ENCODE results near the gene HMGCLL1. TPM values are rescaled to one million over a fixed set of nuclear protein-coding genes. Genes with fewer than 3 reads are reported as not detected.
A peak's percentile ranks its signal among the peaks of the same experiment; 100 is the strongest.

Gene HMGCLL1
- polyA plus RNA-seq, 1 of the 3 experiments (the other 2 are of a cell fraction): not detected

DNA sequence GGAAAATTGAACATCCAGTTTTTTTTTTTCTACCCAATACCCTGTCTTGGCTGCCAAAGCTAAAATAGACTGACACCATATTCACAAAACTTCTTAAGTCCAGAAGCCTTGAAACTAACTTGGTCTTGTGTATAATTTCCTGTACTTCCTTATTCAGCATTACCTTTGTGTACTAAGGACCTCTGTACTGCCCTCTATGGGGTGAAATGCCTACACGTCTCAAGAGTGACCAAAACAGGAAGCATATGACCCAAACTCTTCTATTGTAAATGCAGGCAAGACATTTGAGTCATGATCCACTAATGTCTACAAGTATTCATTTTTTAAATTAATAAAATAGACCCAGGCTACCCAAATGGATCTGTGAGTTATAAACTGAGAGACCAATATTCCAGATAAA, 50.4 kb downstream of the HMGCLL1 start:
- H4K20me1 ChIP-seq (ENCODE audit: insufficient read depth): no peaks in the 10 kb centered on the region
- H3K27ac ChIP-seq (ENCODE audit: low read depth in 2 of 2, low read length in 1 of 2): no peak overlapping the region
- H3K4me2 ChIP-seq: no peak overlapping the region
- ChIA-PET CTCF (interaction anchor here (1.0 kb wide), 1 partner anchor 10 kb away, joined by 4 read pairs; no protein-coding TSS in a partner anchor), POLR2A (no interaction called here)
- no peaks in the 10 kb centered on the region for H3K27me3 ChIP-seq (ENCODE audit: insufficient read depth)
- no peaks in the 10 kb centered on the region for H3K4me1 ChIP-seq (ENCODE audit: control insufficient read depth in 1 of 2, insufficient read depth in 2 of 2, low read depth in 1 of 2, low read length in 1 of 2)
- no peaks in the 10 kb centered on the region for H3K9me2 ChIP-seq
- H2AFZ ChIP-seq (ENCODE audit: low read depth): no peak overlapping the region
- H3K36me3 ChIP-seq (replicated peaks in 1 of 2; ENCODE audit: control insufficient read depth in 1 of 2, insufficient read depth in 2 of 2, low read length in 1 of 2): no peaks in the 10 kb centered on the region
- H3K4me3 ChIP-seq (ENCODE audit: low read depth in 2 of 2, low read length in 1 of 2): no peak overlapping the region; a peak in 1 of 4 replicates
- TF ChIP-seq PBX3 (IDR thresholded peaks at IDR 0.05) (no peak), CHD2 (IDR thresholded peaks at IDR 0.05; ENCODE audit: low read length, partially characterized antibody) (no peak), POLR2AphosphoS5 (IDR thresholded peaks at IDR 0.05; ENCODE audit: low read depth, low read length) (no peak), USF1 (IDR thresholded peaks at IDR 0.05; ENCODE audit: borderline replicate concordance, low read depth) (no peak), NRF1 (IDR thresholded peaks at IDR 0.05; ENCODE audit: low read depth, low read length) (no peak)
- TF ChIP-seq, protein P1, sequence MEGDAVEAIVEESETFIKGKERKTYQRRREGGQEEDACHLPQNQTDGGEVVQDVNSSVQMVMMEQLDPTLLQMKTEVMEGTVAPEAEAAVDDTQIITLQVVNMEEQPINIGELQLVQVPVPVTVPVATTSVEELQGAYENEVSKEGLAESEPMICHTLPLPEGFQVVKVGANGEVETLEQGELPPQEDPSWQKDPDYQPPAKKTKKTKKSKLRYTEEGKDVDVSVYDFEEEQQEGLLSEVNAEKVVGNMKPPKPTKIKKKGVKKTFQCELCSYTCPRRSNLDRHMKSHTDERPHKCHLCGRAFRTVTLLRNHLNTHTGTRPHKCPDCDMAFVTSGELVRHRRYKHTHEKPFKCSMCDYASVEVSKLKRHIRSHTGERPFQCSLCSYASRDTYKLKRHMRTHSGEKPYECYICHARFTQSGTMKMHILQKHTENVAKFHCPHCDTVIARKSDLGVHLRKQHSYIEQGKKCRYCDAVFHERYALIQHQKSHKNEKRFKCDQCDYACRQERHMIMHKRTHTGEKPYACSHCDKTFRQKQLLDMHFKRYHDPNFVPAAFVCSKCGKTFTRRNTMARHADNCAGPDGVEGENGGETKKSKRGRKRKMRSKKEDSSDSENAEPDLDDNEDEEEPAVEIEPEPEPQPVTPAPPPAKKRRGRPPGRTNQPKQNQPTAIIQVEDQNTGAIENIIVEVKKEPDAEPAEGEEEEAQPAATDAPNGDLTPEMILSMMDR (IDR thresholded peaks at IDR 0.05): peak; percentile 50
- H3F3A ChIP-seq (replicated peaks; ENCODE audit: insufficient read depth): no peaks in the 10 kb centered on the region
- H3K9me3 ChIP-seq: no peaks in the 10 kb centered on the region
- no peaks in the 10 kb centered on the region for H3K79me2 ChIP-seq (ENCODE audit: insufficient read depth)
- WGBS (ENCODE audit: low lambda C conversion rate): 15% methylated on average over 1 of the region's 1 CpG
- H3K9ac ChIP-seq: no peak overlapping the region
- no peak for DNase-seq

DNA sequence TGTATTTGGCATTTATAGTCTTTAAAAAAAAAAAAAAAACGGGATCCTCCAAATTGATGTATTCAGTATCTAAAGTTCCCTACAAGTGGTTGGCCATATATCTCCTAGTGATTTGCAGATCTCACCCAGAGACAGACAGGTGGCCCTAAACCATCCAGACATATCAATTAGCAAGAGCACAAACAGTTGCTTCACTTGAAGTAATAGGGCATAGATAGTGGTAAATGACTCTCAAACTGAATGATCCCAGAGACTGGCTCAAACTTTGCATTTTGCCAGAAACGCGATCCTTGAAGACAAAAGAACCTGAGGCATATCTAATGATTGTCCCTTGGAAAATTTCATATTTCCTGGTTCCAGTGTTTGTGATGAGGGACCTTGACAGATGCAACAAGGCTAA, 54.6 kb downstream of the HMGCLL1 start:
- TF ChIP-seq GABPA (IDR thresholded peaks at IDR 0.05; ENCODE audit: low read depth): no peak
- TF ChIP-seq RAD21 (IDR thresholded peaks at IDR 0.05; ENCODE audit: low read length): no peak
- no peak for TF ChIP-seq JUND (IDR thresholded peaks at IDR 0.05)
- TF ChIP-seq TAF1 (IDR thresholded peaks at IDR 0.05; ENCODE audit: borderline replicate concordance, low read depth, low read length): no peak
- TF ChIP-seq NRF1 (IDR thresholded peaks at IDR 0.05; ENCODE audit: low read depth, low read length): no peak
- no peak for TF ChIP-seq CHD2 (IDR thresholded peaks at IDR 0.05; ENCODE audit: low read length, partially characterized antibody)
- no peak for TF ChIP-seq MAX (IDR thresholded peaks at IDR 0.05; ENCODE audit: low read depth)
- no peak for TF ChIP-seq RFX5 (IDR thresholded peaks at IDR 0.05; ENCODE audit: low read length)
- TF ChIP-seq FOXJ3 (CRISPR knock-in tag; IDR thresholded peaks at IDR 0.05): no peak
- TF ChIP-seq MXI1 (IDR thresholded peaks at IDR 0.05; ENCODE audit: low read depth, low read length): no peak
- TF ChIP-seq, protein P2, sequence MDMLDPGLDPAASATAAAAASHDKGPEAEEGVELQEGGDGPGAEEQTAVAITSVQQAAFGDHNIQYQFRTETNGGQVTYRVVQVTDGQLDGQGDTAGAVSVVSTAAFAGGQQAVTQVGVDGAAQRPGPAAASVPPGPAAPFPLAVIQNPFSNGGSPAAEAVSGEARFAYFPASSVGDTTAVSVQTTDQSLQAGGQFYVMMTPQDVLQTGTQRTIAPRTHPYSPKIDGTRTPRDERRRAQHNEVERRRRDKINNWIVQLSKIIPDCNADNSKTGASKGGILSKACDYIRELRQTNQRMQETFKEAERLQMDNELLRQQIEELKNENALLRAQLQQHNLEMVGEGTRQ (IDR thresholded peaks at IDR 0.05; ENCODE audit: borderline replicate concordance, low read depth, low read length): no peak
- TF ChIP-seq ELF1 (IDR thresholded peaks at IDR 0.05): no peak
- Histone ChIP-seq H3K79me2 (ENCODE audit: insufficient read depth) (no peaks in the 10 kb centered on the region), H3K36me3 (replicated peaks in 1 of 2; ENCODE audit: control insufficient read depth in 1 of 2, insufficient read depth in 2 of 2, low read length in 1 of 2) (no peaks in the 10 kb centered on the region), H4K20me1 (ENCODE audit: insufficient read depth) (no peaks in the 10 kb centered on the region), H3K9me3 (no peaks in the 10 kb centered on the region), H3K27ac (ENCODE audit: low read depth in 2 of 2, low read length in 1 of 2) (no peak overlapping the region), H2AFZ (ENCODE audit: low read depth) (no peak overlapping the region), H3K4me2 (no peak overlapping the region), H3K4me3 (ENCODE audit: low read depth in 2 of 2, low read length in 1 of 2) (no peak overlapping the region), H3K27me3 (ENCODE audit: insufficient read depth) (no peaks in the 10 kb centered on the region), H3K9ac (no peak overlapping the region), H3F3A (replicated peaks; ENCODE audit: insufficient read depth) (no peaks in the 10 kb centered on the region), H3K4me1 (ENCODE audit: control insufficient read depth in 1 of 2, insufficient read depth in 2 of 2, low read depth in 1 of 2, low read length in 1 of 2) (no peaks in the 10 kb centered on the region; a peak in 1 of 4 replicates), H3K9me2 (no peaks in the 10 kb centered on the region)
- 53% methylated on average over 3 of the region's 3 CpGs for WGBS (ENCODE audit: low lambda C conversion rate)
- DNase-seq: no peak
- POLR2A ChIA-PET: no interaction called here
- CTCF ChIA-PET: interaction anchor here (0.7 kb wide), 1 partner anchor 730 kb away, joined by 3 read pairs; no protein-coding TSS in a partner anchor

Data from SK-N-SH (cell line).